GM12872 (cell line): ENCODE results near the gene DMRTC2.

Source experiments
- TF ChIP-seq, protein P1 (sequence below): IDR thresholded peaks from 3 replicates; pipeline ENCODE4 v1.5.1; 2011; ENCODE audit warnings: low read depth, mild to moderate bottlenecking, low read length, moderate library complexity; ENCODE audit not compliant: insufficient read depth

The DMRTC2 gene

DNA sequence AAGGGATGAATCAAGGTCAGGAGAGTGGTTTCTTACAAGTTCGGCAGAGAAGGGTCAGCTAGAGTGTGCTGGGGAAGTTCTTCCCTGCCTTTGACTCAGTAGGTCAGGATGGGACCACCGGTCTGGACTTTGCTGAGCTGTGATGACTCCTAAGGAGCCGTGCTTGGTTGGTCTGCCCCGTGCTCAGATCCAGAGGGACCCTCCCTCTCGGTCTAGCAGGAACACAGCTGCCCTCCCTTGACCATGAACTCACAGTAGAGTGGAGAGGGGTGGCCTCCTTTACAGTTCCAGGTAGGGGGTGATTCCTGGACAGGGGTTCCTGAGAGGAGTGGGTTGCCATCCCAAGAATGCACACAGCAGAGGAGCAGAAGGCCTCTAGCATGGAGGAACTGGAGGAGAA lies 19.5 kb downstream of the DMRTC2 start:
- TF ChIP-seq, protein P1, sequence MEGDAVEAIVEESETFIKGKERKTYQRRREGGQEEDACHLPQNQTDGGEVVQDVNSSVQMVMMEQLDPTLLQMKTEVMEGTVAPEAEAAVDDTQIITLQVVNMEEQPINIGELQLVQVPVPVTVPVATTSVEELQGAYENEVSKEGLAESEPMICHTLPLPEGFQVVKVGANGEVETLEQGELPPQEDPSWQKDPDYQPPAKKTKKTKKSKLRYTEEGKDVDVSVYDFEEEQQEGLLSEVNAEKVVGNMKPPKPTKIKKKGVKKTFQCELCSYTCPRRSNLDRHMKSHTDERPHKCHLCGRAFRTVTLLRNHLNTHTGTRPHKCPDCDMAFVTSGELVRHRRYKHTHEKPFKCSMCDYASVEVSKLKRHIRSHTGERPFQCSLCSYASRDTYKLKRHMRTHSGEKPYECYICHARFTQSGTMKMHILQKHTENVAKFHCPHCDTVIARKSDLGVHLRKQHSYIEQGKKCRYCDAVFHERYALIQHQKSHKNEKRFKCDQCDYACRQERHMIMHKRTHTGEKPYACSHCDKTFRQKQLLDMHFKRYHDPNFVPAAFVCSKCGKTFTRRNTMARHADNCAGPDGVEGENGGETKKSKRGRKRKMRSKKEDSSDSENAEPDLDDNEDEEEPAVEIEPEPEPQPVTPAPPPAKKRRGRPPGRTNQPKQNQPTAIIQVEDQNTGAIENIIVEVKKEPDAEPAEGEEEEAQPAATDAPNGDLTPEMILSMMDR: no peak

DNA sequence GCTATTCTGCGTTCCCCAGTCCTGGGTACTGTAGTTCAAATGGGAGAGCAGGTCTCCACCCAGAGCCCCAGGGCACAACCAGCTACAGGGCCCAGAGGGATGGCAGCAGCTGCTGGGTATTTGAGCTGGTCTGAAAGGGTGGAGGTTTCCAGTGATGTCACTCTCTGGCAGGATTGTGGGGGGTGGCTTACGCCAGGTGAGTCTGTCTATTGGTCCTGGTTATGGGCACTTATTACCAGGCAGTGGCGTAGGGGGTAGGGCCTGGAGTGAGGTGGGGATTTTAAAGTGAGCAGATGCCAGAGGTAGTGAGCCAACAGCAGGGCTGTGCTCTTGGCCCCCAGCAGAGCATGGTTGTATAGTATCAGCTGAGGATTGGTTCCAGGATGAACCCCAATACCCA lies 21.4 kb downstream of the DMRTC2 start:
- TF ChIP-seq, protein P1: no peak

DNA sequence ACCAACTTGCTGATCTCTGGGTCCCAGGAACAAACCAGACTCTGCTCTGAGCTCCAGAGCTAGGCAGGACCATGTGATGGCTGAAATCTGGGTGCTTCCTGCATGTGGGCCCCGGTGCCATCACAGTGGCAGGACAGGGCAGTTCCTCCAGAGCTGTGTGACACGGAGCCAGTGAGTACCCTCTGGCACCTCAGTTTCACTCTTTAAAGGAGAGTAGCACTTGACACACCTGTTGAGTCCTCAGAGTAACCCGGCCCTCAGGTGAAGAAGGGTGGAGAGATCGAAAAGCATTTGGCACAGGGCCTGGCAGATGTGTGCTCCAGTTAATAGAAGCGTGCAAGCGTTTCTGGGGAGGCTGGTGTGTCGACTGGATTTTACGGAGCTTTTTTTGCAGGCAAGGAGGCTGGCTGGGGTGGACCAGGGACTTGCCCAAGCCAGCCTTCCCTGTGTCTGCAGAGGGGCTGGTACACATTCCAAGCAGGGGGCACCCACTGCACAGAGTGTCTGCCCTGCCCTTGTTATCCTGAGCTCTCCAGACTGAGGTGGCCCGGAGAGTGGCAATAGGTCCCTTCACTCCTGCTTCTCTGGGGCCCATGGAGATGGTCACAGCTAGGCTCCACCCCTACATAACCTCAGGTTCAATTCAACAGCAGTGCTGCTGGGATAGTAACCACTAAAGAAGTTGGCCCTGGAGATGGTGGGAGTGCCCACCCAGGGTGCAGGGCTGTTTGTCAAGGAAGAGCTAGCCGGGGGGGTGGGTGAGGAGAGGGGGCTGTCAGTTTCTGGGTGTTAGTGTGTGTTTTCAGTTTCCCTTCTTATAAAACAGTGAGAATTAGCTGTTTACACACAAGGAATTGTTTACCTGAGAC lies 23.5 kb downstream of the DMRTC2 start:
- TF ChIP-seq, protein P1: no peak

DNA sequence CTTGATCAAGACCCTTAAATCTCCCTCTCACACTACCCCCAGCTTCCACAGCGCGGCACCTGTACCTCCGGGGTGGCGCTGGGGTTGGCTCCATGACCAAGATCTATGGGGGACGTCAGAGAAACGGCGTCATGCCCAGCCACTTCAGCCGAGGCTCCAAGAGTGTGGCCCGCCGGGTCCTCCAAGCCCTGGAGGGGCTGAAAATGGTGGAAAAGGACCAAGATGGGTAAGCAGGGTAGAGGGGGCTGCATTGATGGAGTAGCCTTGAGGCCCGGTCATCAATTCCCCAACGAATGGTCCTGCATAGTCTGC lies 24.1 kb downstream of the DMRTC2 start:
- TF ChIP-seq, protein P1: no peak

DNA sequence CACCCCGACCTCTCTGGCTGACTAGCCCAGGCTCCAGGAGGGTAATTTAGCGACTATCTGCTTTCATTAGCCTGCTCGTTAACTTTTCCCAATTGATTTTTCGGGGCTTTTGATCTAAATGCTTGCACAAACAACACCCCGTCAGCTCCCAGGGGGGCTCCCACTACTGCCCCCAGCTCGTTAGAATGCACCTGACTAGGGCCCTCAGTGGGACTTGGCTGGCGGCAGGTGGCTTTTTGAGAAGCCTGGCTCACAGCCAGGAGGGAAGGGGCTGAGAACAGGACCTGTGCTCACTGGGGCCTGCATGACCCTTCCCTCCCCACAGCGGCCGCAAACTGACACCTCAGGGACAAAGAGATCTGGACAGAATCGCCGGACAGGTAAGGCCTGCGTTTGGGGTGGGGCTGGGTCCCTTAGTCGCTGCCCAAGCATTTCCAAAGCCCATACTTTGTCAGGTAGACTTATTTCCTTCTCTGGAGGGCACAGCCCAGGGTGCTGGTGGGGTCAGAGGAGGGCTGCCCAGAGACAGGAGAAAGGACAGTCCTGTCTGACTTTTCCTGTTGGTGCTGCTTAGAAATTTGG lies 24.6 kb downstream of the DMRTC2 start:
- TF ChIP-seq, protein P1: no peak

DNA sequence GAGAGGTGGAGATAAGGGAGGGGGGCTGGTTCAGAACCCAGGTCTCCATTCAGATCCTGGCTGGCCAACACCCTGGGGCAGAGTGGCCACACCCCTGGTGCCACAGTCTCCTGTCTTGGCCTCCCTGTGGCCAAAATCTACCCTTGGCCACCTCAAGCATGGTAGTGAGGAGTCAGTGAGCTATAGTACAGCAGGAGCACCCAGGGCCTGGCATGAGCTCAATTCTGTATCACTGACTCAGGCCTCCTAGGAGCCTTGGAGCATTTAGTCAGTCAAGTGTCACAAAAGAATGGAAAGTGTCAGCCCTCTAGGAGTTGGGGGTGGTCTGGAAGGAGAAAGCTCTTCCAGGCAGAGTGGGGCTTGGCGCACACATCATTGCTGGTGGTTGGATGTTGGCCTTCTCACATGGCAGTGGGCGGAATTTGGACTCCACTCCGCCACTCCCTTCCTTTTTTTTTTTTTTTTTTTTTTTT lies 25.6 kb downstream of the DMRTC2 start:
- TF ChIP-seq, protein P1: no peak

DNA sequence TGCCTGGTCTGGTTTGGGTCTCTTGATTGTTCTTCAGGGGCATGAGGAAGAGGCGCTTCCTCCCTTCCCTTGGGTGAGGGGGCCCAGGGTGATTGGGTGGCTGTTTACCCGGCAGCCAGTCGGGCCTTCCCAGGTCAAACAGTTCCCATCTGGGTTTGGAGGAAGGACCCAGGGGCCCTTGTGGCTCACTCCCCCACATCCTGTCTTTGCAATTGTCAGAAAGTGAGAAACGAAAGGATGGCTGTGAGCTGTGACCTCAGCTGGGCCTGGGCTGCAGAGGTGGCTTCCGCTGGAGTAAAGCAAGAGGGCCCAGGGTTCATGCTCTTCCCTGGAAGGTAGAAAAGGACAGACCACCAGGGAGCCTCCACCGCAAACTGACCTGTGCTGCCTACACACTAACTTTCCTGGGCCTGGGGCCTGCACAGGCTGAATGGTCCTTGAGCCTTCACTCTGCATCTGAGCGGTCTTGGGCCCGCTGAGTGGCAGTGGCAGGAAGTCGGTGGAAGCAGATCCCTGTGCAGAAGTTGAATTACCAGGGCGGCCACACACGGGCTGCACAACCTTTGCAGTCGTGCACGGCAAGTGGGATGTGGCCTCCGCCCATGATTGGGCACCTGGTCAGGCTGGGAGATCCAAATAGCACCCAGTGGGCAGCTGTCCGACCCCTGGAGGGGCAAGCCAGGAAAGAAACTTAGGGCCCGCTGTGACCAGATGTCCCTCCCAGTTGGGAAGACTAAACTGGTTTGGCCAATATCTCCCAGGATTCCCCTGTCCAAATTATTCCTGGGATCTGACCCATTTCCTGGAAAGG lies 26.9 kb downstream of the DMRTC2 start:
- TF ChIP-seq, protein P1: 0 out of 3 replicates have a peak, but pooled peaks have one; percentile 7
